ENCODE measurements around the gene PADI4. TPM values are rescaled to one million over a fixed set of nuclear protein-coding genes. Genes with fewer than 3 reads are reported as not detected.

The PADI4 gene
- total RNA-seq, 1 donor from 2014 or later = not detected

GRCh38 chr1:17400725-17401341 is 92.8 kb downstream of the PADI4 start:
- Histone ChIP-seq H3K27me3 (ENCODE audit: control insufficient read depth, insufficient read depth, low read length) (no peaks in the 10 kb centered on the region), H3K36me3 (ENCODE audit: control insufficient read depth, insufficient read depth, low read length) (no peaks in the 10 kb centered on the region), H3K4me3 (ENCODE audit: low read depth, low read length) (no peak overlapping the region)
- no peak for TF ChIP-seq CTCF (IDR thresholded peaks at IDR 0.05; ENCODE audit: insufficient read depth, low read length, poor library complexity, severe bottlenecking)
- no peak for DNase-seq (ENCODE audit: low read depth)

GRCh38 chr1:17401841-17402240 is 93.8 kb downstream of the PADI4 start:
- Histone ChIP-seq H3K27me3 (ENCODE audit: control insufficient read depth, insufficient read depth, low read length) (no peaks in the 10 kb centered on the region), H3K36me3 (ENCODE audit: control insufficient read depth, insufficient read depth, low read length) (no peaks in the 10 kb centered on the region), H3K4me3 (ENCODE audit: low read depth, low read length) (no peak overlapping the region)
- no peak for DNase-seq (ENCODE audit: low read depth)
- TF ChIP-seq CTCF (IDR thresholded peaks at IDR 0.05; ENCODE audit: insufficient read depth, low read length, poor library complexity, severe bottlenecking) = no peak

GRCh38 chr1:17403081-17403480 is 95.1 kb downstream of the PADI4 start:
- H3K4me3 ChIP-seq (ENCODE audit: low read depth, low read length) = no peak overlapping the region
- no peaks in the 10 kb centered on the region for H3K27me3 ChIP-seq (ENCODE audit: control insufficient read depth, insufficient read depth, low read length)
- TF ChIP-seq CTCF (IDR thresholded peaks at IDR 0.05; ENCODE audit: insufficient read depth, low read length, poor library complexity, severe bottlenecking) = no peak
- H3K36me3 ChIP-seq (ENCODE audit: control insufficient read depth, insufficient read depth, low read length) = no peaks in the 10 kb centered on the region
- no peak for DNase-seq (ENCODE audit: low read depth)

GRCh38 chr1:17404034-17404684 is 96.2 kb downstream of the PADI4 start:
- no peak overlapping the region for H3K4me3 ChIP-seq (ENCODE audit: low read depth, low read length)
- H3K36me3 ChIP-seq (ENCODE audit: control insufficient read depth, insufficient read depth, low read length) = peaks cover under 1% of the 10 kb centered on the region
- H3K27me3 ChIP-seq (ENCODE audit: control insufficient read depth, insufficient read depth, low read length) = no peaks in the 10 kb centered on the region
- no peak for TF ChIP-seq CTCF (IDR thresholded peaks at IDR 0.05; ENCODE audit: insufficient read depth, low read length, poor library complexity, severe bottlenecking)
- DNase-seq (ENCODE audit: low read depth) = no peak

- TF ChIP-seq CTCF (IDR thresholded peaks at IDR 0.05; ENCODE audit: insufficient read depth, low read length, poor library complexity, severe bottlenecking) = no peak
- no peak overlapping the region for H3K4me3 ChIP-seq (ENCODE audit: low read depth, low read length)
- DNase-seq (ENCODE audit: low read depth) = no peak
- H3K36me3 ChIP-seq (ENCODE audit: control insufficient read depth, insufficient read depth, low read length) = peaks cover 2% of the 10 kb centered on the region
- no peaks in the 10 kb centered on the region for H3K27me3 ChIP-seq (ENCODE audit: control insufficient read depth, insufficient read depth, low read length)
These were observed 96.8 kb downstream of the PADI4 start for GRCh38 chr1:17404820-17405219.

All from kidney epithelial cell (primary cell).